HG03460 (cell line): ENCODE measurements around the gene GNG2.
A peak's percentile ranks its signal among the peaks of the same experiment; 100 is the strongest.

Experiments
- ATAC-seq: cut with Tn5 transposase; IDR thresholded peaks from one replicate; pipeline ENCODE4 v1.9.1; 2021; ENCODE audit not compliant: unreplicated experiment

Gene GNG2

DNA sequence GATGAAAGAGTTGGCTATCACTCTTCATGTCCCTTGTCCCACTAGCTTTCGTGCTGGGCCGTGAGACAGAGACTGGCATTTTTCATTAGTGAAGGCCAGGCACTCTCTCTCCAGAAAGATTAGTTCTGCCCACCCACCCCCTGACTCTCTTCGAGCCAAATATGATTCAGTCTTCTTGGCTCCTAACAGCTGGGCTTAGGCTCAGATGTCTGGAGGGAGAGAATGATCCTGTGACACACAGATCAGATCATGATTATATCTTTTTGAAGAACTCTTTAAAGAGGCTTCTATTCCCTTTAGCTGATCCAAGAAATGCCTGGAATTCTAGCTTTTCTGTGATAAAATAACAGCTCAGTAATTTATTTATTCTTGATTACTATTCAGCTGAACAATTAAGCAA is 5.2 kb upstream of the GNG2 start:
- no peak for ATAC-seq

DNA sequence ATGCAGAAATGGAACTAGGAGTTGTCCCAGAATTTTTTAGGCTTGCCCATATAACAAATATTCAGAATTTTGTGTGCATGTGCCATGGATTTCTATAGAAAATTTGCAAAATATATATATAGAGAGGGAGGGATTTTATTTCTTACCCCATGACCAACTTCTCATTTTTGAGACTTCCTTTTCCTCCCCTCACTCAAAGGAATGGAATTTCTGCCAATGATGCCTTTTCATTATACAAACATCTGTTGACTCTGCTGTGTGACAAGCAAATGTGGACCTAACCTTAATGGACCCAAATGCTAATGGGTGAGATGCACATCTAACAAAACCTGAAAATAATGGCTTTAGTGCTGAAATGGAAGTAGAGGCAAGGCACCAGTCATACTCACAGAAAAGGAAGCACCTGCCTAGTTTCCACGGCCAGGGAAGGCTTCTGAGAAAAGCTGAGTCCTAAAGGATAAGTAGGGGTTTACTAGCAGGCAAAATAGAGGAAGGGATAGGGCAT is 3.6 kb upstream of the GNG2 start:
- ATAC-seq = no peak

GRCh38 chr14:51859131-51859530 is 1.3 kb upstream of the GNG2 start:
- ATAC-seq = no peak

GRCh38 chr14:51860825-51861499 is 550 bp downstream of the GNG2 start:
- peak; percentile 20 for ATAC-seq

GRCh38 chr14:51862176-51862796 is 1.9 kb downstream of the GNG2 start:
- no peak for ATAC-seq

GRCh38 chr14:51862860-51863259 is 2.4 kb downstream of the GNG2 start:
- no peak for ATAC-seq

GRCh38 chr14:51865953-51866747 is 5.7 kb downstream of the GNG2 start:
- ATAC-seq = peak; percentile 47

GRCh38 chr14:51867741-51868140 is 7.3 kb downstream of the GNG2 start:
- ATAC-seq = no peak

GRCh38 chr14:51868405-51868804 is 8.0 kb downstream of the GNG2 start:
- no peak for ATAC-seq

GRCh38 chr14:51869411-51870100 is 9.1 kb downstream of the GNG2 start:
- ATAC-seq = no peak

- ATAC-seq = no peak
Measured at GRCh38 chr14:51870606-51871005, 10.2 kb downstream of the GNG2 start.

DNA sequence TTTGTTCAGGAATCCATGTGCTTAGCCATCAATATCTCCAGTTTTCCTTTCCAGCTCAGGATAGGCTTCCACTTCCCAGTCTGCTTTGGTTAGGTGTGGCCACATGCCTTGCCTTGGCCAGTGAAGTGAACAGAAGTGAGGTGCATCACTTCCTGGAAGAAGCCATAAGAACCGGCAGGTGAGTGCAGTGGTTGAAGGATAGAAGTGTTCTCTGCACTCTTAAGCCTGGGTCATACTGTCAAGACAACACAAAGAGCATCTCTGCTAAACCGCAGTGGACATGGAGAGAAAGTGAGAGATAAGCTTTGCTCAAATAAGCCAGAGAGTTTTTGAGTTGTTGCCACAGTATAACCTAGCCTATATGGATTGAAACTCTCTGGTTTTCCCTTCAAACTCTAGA is 11.4 kb downstream of the GNG2 start:
- ATAC-seq = no peak

DNA sequence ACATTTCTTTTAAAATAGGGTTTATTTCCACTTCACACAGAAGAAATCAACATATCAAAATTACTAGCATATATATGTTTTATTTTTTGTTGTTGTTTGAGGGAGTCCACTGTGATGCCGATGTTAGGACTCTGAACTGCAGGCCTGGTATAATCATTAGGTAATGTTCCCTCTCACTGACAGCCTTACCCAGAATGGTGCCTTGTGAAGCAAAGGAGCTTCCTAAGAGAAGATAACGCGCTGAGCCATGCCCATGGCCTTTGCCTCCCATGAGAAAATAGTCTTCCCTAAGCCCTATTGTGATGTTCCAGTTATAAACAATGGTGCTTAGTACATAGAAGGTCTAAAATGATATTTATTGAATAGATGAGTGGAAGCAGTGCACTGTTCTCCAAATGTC is 12.0 kb downstream of the GNG2 start:
- no peak for ATAC-seq

- ATAC-seq = peak; percentile 94
Measured at GRCh38 chr14:51873221-51873893, 12.9 kb downstream of the GNG2 start.

GRCh38 chr14:51877810-51878209 is 17.4 kb downstream of the GNG2 start:
- no peak for ATAC-seq

GRCh38 chr14:51879170-51879569 is 18.8 kb downstream of the GNG2 start:
- ATAC-seq = no peak

GRCh38 chr14:51880835-51881580 is 20.6 kb downstream of the GNG2 start:
- no peak for ATAC-seq

- no peak for ATAC-seq
Measured at GRCh38 chr14:51881636-51882035, 21.2 kb downstream of the GNG2 start.

- ATAC-seq = no peak
Measured at GRCh38 chr14:51883232-51883631, 22.8 kb downstream of the GNG2 start.
